ENCODE results near the gene SNX10. TPM values are rescaled to one million over a fixed set of nuclear protein-coding genes. Genes with fewer than 3 reads are reported as not detected.

SNX10 gene
- total RNA-seq, 3 donors from 2014 or later: 1.9 to 5.7 (median 4.7) TPM

- H3K36me3 ChIP-seq (ENCODE audit: low read depth): no peaks in the 10 kb centered on the region
- no peak for TF ChIP-seq CTCF (IDR thresholded peaks at IDR 0.05)
- ATAC-seq (no peak), DNase-seq (no peak)
- no peak overlapping the region for H3K4me3 ChIP-seq
- no peaks in the 10 kb centered on the region for H3K9me3 ChIP-seq
- intact Hi-C loops (cut with DNase I, micrococcal nuclease): no loop called here
- H3K4me1 ChIP-seq (ENCODE audit: low read depth): no peaks in the 10 kb centered on the region
Measured at GRCh38 chr7:26331113-26331512, 39.5 kb downstream of the SNX10 start.

- intact Hi-C loops (cut with DNase I, micrococcal nuclease): no loop called here
- Histone ChIP-seq H3K9me3 (no peaks in the 10 kb centered on the region), H3K36me3 (ENCODE audit: low read depth) (no peaks in the 10 kb centered on the region), H3K4me1 (ENCODE audit: low read depth) (no peaks in the 10 kb centered on the region), H3K4me3 (no peak overlapping the region)
- ATAC-seq (no peak), DNase-seq (no peak)
- TF ChIP-seq CTCF (IDR thresholded peaks at IDR 0.05): no peak
Measured at GRCh38 chr7:26331789-26332188, 40.1 kb downstream of the SNX10 start.

- Histone ChIP-seq H3K36me3 (ENCODE audit: low read depth) (no peaks in the 10 kb centered on the region), H3K9me3 (no peaks in the 10 kb centered on the region), H3K4me1 (ENCODE audit: low read depth) (no peaks in the 10 kb centered on the region), H3K4me3 (no peak overlapping the region)
- intact Hi-C loops (cut with DNase I, micrococcal nuclease): no loop called here
- ATAC-seq: no peak
- TF ChIP-seq CTCF (IDR thresholded peaks at IDR 0.05): no peak
- DNase-seq: no peak
Measured at GRCh38 chr7:26332698-26333097, 41.0 kb downstream of the SNX10 start.

- Histone ChIP-seq H3K9me3 (no peaks in the 10 kb centered on the region), H3K4me3 (no peak overlapping the region), H3K4me1 (ENCODE audit: low read depth) (no peaks in the 10 kb centered on the region), H3K36me3 (ENCODE audit: low read depth) (no peaks in the 10 kb centered on the region)
- TF ChIP-seq CTCF (IDR thresholded peaks at IDR 0.05): no peak
- intact Hi-C loops (cut with DNase I, micrococcal nuclease): no loop called here
- ATAC-seq: no peak
- DNase-seq: no peak
Measured at GRCh38 chr7:26334166-26334859, 42.7 kb downstream of the SNX10 start.

- TF ChIP-seq CTCF (IDR thresholded peaks at IDR 0.05): no peak
- intact Hi-C loops (cut with DNase I, micrococcal nuclease): no loop called here
- Histone ChIP-seq H3K4me1 (ENCODE audit: low read depth) (no peaks in the 10 kb centered on the region), H3K9me3 (no peaks in the 10 kb centered on the region), H3K4me3 (no peak overlapping the region), H3K36me3 (ENCODE audit: low read depth) (no peaks in the 10 kb centered on the region)
- ATAC-seq (no peak), DNase-seq (no peak)
Measured at GRCh38 chr7:26337232-26337865, 45.7 kb downstream of the SNX10 start.
